HUES48 (cell line): Measurements from ENCODE around the gene XYLT1.

Source experiments
- H3K27ac ChIP-seq: one replicate; pipeline ENCODE4 v1.7.0; 2013; ENCODE audit warnings: low read depth, low read length, inconsistent platforms
- H3K27me3 ChIP-seq: 2 replicates; pipeline ENCODE4 v1.6.1; 2013; ENCODE audit warnings: mild to moderate bottlenecking, low read length; ENCODE audit not compliant: control insufficient read depth, insufficient read depth
- H3K36me3 ChIP-seq: 2 replicates; pipeline ENCODE4 v1.6.1; 2013; ENCODE audit warnings: low read length; ENCODE audit not compliant: control insufficient read depth, insufficient read depth
- H3K4me1 ChIP-seq: 2 replicates; pipeline ENCODE4 v1.6.1; 2013; ENCODE audit warnings: mild to moderate bottlenecking, low read length; ENCODE audit not compliant: control insufficient read depth, insufficient read depth
- H3K4me3 ChIP-seq: 2 replicates; pipeline ENCODE4 v1.5.1; 2013; ENCODE audit warnings: mild to moderate bottlenecking, low read depth, low read length
- H3K9ac ChIP-seq: 2 replicates; pipeline ENCODE4 v1.6.1; 2013; ENCODE audit warnings: mild to moderate bottlenecking, low read depth, low read length, moderate library complexity
- H3K9me3 ChIP-seq: 2 replicates; pipeline ENCODE4 v1.6.1; 2013; ENCODE audit warnings: low read length; ENCODE audit not compliant: control insufficient read depth, insufficient read depth

XYLT1 gene

GRCh38 chr16:17365211-17365541, 105.6 kb downstream of the XYLT1 start:
- no peaks in the 10 kb centered on the region for H3K27me3 ChIP-seq
- no peaks in the 10 kb centered on the region for H3K9me3 ChIP-seq
- no peaks in the 10 kb centered on the region for H3K36me3 ChIP-seq
- no peak overlapping the region for H3K27ac ChIP-seq
- peaks cover 39% of the 10 kb centered on the region for H3K4me1 ChIP-seq
- H3K4me3 ChIP-seq, result no peak overlapping the region
- no peak overlapping the region for H3K9ac ChIP-seq

GRCh38 chr16:17364319-17365210, 106.2 kb downstream of the XYLT1 start:
- Histone ChIP-seq H3K27ac (no peak overlapping the region), H3K4me1 (peaks cover 35% of the 10 kb centered on the region), H3K36me3 (no peaks in the 10 kb centered on the region), H3K27me3 (no peaks in the 10 kb centered on the region), H3K4me3 (no peak overlapping the region), H3K9ac (no peak overlapping the region), H3K9me3 (no peaks in the 10 kb centered on the region)

GRCh38 chr16:17362946-17363345, 107.8 kb downstream of the XYLT1 start:
- Histone ChIP-seq H3K27me3 (no peaks in the 10 kb centered on the region), H3K9ac (no peak overlapping the region), H3K27ac (no peak overlapping the region), H3K4me3 (no peak overlapping the region), H3K36me3 (no peaks in the 10 kb centered on the region), H3K9me3 (no peaks in the 10 kb centered on the region), H3K4me1 (peaks cover 32% of the 10 kb centered on the region)

- peaks cover 25% of the 10 kb centered on the region for H3K4me1 ChIP-seq
- H3K36me3 ChIP-seq, result no peaks in the 10 kb centered on the region
- no peaks in the 10 kb centered on the region for H3K9me3 ChIP-seq
- H3K27ac ChIP-seq, result no peak overlapping the region
- H3K27me3 ChIP-seq, result no peaks in the 10 kb centered on the region
- no peak overlapping the region for H3K9ac ChIP-seq
- H3K4me3 ChIP-seq, result no peak overlapping the region
These were observed 108.6 kb downstream of the XYLT1 start for GRCh38 chr16:17362183-17362582.

GRCh38 chr16:17360693-17361122, 110.1 kb downstream of the XYLT1 start:
- Histone ChIP-seq H3K4me3 (no peak overlapping the region), H3K27me3 (no peaks in the 10 kb centered on the region), H3K4me1 (peaks cover 19% of the 10 kb centered on the region), H3K36me3 (no peaks in the 10 kb centered on the region), H3K9ac (no peak overlapping the region), H3K27ac (no peak overlapping the region), H3K9me3 (no peaks in the 10 kb centered on the region)

GRCh38 chr16:17359788-17360390, 110.9 kb downstream of the XYLT1 start:
- Histone ChIP-seq H3K27ac (no peak overlapping the region), H3K27me3 (no peaks in the 10 kb centered on the region), H3K9ac (no peak overlapping the region), H3K4me3 (no peak overlapping the region), H3K9me3 (no peaks in the 10 kb centered on the region), H3K36me3 (no peaks in the 10 kb centered on the region), H3K4me1 (peaks cover 10% of the 10 kb centered on the region)

- H3K4me3 ChIP-seq, result no peak overlapping the region
- no peaks in the 10 kb centered on the region for H3K9me3 ChIP-seq
- no peak overlapping the region for H3K9ac ChIP-seq
- H3K4me1 ChIP-seq, result peaks cover 7% of the 10 kb centered on the region; the same call in 1 of the 2 replicates
- H3K36me3 ChIP-seq, result no peaks in the 10 kb centered on the region
- no peaks in the 10 kb centered on the region for H3K27me3 ChIP-seq
- no peak overlapping the region for H3K27ac ChIP-seq
These were observed 111.9 kb downstream of the XYLT1 start for GRCh38 chr16:17358846-17359245.

GRCh38 chr16:17358355-17358754, 112.4 kb downstream of the XYLT1 start:
- Histone ChIP-seq H3K27ac (no peak overlapping the region), H3K9ac (no peak overlapping the region), H3K36me3 (no peaks in the 10 kb centered on the region), H3K9me3 (no peaks in the 10 kb centered on the region), H3K4me1 (peaks cover 7% of the 10 kb centered on the region; the same call in 1 of the 2 replicates), H3K27me3 (no peaks in the 10 kb centered on the region), H3K4me3 (no peak overlapping the region)

- no peaks in the 10 kb centered on the region for H3K36me3 ChIP-seq
- no peak overlapping the region for H3K9ac ChIP-seq
- no peak overlapping the region for H3K4me3 ChIP-seq
- peaks cover 7% of the 10 kb centered on the region; the same call in 1 of the 2 replicates for H3K4me1 ChIP-seq
- H3K9me3 ChIP-seq, result no peaks in the 10 kb centered on the region
- no peak overlapping the region for H3K27ac ChIP-seq
- H3K27me3 ChIP-seq, result no peaks in the 10 kb centered on the region
These were observed 113.3 kb downstream of the XYLT1 start for GRCh38 chr16:17357307-17358062.

GRCh38 chr16:17356243-17356933, 114.4 kb downstream of the XYLT1 start:
- Histone ChIP-seq H3K9me3 (no peaks in the 10 kb centered on the region), H3K4me3 (no peak overlapping the region), H3K27ac (no peak overlapping the region), H3K27me3 (no peaks in the 10 kb centered on the region), H3K36me3 (no peaks in the 10 kb centered on the region), H3K4me1 (peaks cover 7% of the 10 kb centered on the region; the same call in 1 of the 2 replicates), H3K9ac (no peak overlapping the region)
